ENCODE results near the gene CDCA3.

DNA sequence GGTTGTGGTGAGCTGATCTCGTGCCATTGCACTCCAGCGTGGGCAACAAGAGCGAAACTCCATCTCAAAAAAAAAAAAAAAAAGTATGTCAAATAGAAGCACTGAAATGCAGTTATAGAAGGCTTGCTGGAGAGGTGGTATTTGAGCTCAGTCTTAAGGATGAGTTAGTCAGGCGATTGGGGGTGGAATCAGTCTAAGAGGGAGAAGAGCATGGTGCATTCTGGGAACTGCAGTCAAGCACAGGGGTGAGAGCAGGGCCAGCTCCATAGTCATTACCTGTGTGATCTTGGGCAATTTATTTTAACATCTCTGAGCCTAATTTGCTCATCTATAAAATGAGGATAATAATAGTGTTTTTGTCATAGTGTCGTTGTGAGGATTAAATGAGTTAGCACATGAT, 16.2 kb downstream of the CDCA3 start:
- TF ChIP-seq CTCF (IDR thresholded peaks at IDR 0.05 in 4 of 5, conservative IDR thresholded peaks at IDR 0.05 in 1 of 5) (no peak), POLR2A (IDR thresholded peaks at IDR 0.05) (no peak)
